GM12873 (cell line): Measurements from ENCODE around the gene SLC38A4.

Experiments used
- TF ChIP-seq, protein P1 (sequence below): IDR thresholded peaks from 2 replicates; pipeline ENCODE4 v1.5.1; 2012; ENCODE audit warnings: low read depth, mild to moderate bottlenecking, moderate library complexity, low read length, control low read depth; ENCODE audit not compliant: insufficient read depth; ENCODE audit errors: missing control alignments

The SLC38A4 gene

DNA sequence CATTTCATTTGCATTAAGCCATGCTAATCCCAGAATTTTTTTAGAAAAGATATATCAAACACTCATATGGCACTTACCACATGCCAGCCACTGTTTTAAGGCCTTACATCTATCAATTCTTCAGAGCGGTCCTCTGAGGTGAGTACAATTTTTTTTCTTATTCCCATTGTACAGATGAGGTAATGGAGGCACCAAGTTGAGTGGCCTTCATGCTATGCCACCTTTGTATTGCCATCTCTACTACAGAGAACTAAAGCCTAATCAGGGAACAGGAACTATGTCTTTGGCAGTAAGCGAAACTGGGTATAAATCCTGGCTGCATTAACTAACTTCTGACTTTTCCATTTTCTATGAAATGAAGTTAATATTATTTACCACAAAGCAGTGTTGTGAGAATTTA is 27.1 kb downstream of the SLC38A4 start:
- TF ChIP-seq, protein P1, sequence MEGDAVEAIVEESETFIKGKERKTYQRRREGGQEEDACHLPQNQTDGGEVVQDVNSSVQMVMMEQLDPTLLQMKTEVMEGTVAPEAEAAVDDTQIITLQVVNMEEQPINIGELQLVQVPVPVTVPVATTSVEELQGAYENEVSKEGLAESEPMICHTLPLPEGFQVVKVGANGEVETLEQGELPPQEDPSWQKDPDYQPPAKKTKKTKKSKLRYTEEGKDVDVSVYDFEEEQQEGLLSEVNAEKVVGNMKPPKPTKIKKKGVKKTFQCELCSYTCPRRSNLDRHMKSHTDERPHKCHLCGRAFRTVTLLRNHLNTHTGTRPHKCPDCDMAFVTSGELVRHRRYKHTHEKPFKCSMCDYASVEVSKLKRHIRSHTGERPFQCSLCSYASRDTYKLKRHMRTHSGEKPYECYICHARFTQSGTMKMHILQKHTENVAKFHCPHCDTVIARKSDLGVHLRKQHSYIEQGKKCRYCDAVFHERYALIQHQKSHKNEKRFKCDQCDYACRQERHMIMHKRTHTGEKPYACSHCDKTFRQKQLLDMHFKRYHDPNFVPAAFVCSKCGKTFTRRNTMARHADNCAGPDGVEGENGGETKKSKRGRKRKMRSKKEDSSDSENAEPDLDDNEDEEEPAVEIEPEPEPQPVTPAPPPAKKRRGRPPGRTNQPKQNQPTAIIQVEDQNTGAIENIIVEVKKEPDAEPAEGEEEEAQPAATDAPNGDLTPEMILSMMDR, result no peak

DNA sequence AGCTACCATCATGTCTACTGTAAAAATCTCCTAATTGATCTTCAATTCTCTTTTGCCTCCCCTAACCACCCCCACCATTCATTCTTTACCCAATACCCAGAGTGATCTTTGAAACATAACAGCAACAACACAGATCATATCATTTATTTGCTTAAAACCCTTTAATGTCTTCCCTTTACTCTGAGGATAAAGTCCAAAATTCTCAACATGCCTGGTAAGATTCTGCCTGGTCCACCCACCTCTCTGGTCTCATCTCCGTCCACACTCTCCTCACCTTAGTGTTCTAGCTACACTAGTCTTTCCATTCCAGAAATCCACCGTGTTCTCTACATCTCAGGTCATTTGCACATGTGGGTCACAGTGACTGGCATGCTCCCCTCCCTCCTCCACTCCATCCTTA is 27.7 kb downstream of the SLC38A4 start:
- TF ChIP-seq, protein P1, result no peak

DNA sequence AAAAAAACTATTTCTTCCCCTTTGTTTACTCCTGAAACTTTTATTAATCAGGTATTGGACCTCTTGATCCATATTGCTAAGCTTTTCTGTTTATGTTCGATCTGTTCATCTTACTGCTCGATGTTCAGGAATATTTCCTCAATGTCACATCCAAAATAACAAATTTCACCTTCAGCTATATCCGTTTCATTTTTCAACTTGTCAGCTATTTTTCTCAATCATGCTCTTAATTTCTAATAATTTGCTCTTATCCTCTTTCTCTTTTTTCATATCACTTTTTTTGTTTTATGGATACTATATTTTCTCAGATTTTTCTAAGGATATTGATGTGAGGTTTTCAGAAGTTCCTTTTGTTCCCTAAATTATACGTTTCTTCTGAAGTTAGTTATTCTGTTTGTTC is 29.8 kb downstream of the SLC38A4 start:
- TF ChIP-seq, protein P1, result no peak

DNA sequence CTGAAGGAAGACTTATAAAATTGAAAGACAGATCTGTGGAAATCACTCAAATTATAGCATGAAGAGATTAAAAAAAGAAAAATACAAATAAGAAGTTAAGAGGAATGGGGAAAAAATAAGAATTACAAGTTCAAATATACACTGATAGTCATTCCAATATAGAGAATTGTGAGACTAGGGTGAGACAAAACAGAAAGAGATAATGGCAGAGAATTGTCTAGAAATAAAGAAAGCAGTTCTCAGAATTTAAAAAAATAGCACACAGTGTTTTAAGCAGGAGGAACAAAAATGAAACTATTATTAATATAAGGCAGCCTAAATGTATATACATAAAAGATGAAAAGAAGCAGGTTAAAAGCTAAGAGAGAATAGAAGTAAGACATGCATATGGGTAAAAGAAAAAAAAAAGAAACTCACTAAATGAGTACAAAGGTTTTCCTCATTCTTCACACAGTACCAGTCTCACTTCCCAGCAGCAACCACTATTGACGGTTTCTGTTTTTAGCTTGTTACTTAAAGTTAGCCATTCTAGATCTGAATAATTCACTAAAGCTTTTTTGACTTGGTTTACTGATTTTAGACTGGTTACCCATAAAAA is 31.1 kb downstream of the SLC38A4 start:
- TF ChIP-seq, protein P1, result no peak

DNA sequence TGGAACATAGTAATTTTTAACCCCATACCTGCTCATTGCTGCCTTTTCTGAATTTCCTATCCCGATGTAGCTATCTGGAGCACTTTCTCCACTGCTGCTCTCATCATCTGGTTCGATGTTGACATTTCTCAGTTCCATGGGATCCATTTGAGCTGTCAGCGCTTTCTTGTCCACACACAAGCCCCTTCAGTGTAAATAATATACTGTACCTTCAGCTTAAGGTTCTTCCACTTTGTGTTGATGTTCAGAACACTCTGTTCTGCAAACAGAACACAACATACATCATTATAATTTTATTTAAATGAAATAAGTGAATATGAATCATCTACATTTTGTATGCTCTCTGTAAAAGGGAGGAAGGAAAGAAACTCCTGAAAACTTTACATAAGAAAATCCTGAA is 32.9 kb downstream of the SLC38A4 start:
- TF ChIP-seq, protein P1, result no peak

DNA sequence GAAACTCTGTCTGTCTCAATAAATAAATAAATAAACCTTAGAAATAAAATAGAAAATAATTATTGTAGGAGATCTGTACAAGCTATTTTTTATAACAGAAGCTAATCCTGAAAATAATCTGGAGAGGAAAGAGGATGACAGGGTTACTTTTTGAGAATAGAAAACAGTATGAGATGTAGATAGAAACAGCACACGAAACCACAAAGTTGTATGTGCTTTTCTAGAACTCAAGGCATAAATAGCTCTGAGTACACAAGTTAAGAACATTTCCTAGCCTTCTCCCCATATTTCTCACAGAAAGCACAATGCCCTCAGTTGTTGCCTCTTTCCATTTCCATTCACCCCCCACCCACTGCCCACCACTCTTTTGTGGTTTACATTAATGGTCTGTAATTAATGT is 35.7 kb downstream of the SLC38A4 start:
- TF ChIP-seq, protein P1, result no peak

DNA sequence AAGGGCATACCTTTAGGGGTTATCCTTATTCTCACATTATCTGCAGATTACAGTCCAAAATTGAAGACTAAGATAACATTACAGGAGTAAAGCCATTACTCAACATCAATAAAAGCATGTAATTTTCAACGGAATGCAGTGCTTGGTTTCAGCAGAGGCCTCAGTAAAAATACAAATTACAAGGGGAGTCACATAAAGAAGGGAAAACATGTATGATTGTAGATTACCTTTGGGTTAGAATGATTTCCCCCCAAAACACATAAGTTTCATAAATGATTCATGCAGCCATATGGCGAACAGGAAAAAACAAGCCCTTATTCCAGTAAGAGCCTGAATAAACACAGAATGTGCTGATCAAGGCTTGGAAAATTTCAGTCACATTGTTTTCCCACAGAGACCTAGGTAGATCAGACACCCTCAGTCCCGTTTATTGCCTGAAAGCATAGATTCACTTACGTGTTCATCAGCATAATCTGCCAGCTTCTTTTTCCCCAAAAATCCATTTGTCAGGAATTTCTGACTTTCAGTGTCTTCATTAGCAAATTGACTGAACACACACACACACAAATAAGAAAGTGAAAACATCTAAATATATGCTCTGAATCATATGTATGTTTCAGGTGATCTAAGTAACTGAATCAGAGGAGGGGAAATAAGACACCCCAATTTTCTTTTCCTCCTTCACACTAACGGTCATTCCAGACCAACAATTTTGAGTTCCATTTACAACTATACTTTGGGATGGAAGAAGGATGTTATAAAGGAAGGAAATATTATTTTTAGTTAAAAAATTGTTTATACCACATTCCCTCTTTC is 37.5 kb downstream of the SLC38A4 start:
- TF ChIP-seq, protein P1, result no peak
